Stomach smooth muscle (tissue), 2 donors: Measurements from ENCODE around the gene C17orf113.
"Not testable (repeated sequence)": the region's sequence is repeated elsewhere in the genome, so short reads cannot be mapped to it uniquely, and the experiment has no call there.

ENCODE experiments used
- H3K27ac ChIP-seq: one replicate; pipeline ENCODE4 v1.7.0; 2013; ENCODE audit warnings: mild to moderate bottlenecking, low read length, inconsistent platforms
- H3K27me3 ChIP-seq, 2 donors: one replicate each; pipeline ENCODE4 v1.7.0; 2013; ENCODE audit warnings: low read length in 2 of 2; ENCODE audit not compliant: insufficient read depth in 2 of 2, control insufficient read depth in 1 of 2
- H3K36me3 ChIP-seq, 2 donors: one replicate each; pipeline ENCODE4 v1.7.0; 2013; ENCODE audit warnings: low read length in 2 of 2; ENCODE audit not compliant: control insufficient read depth in 2 of 2, insufficient read depth in 2 of 2
- H3K4me1 ChIP-seq: one replicate; pipeline ENCODE4 v1.7.0; 2013; ENCODE audit warnings: low read length; ENCODE audit not compliant: control insufficient read depth, insufficient read depth
- H3K4me3 ChIP-seq, 2 donors: one replicate each; pipeline ENCODE4 v1.7.0; 2013; ENCODE audit warnings: low read length in 2 of 2
- H3K9ac ChIP-seq, 2 donors: one replicate each; pipeline ENCODE4 v1.7.0; 2013; ENCODE audit warnings: low read length in 2 of 2, mild to moderate bottlenecking in 1 of 2
- H3K9me3 ChIP-seq, 2 donors: one replicate each; pipeline ENCODE4 v1.7.0; 2013; ENCODE audit warnings: low read length in 2 of 2; ENCODE audit not compliant: control insufficient read depth in 2 of 2
- donor health status: healthy.
- donor health status: Pancreatic carcinoma.

The C17orf113 gene

DNA sequence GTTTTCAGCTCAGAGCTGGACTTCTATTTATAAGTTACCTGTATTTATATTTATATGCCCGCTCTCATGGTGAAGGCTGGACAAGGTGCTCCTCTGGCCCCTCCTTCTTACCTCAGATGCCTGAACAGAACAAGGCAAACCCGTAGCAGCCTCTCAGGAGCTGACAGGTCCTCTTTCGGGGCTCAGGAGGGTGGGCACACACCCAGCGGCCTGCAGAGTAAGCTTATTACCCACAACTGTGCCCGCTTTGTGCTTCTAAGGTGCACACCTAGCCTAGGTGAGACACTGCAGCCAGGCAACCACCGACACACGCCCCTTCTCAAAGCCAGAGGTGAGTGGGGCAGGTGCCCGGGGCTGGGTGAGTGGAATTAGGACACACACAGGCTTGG lies 25.2 kb downstream of the C17orf113 start:
- Histone ChIP-seq H3K9ac (no peak overlapping the region), H3K4me3 (peak overlapping the region in 1 of 2 donors; percentile 29), H3K9me3 (no peaks in the 10 kb centered on the region), H3K36me3 (peaks cover 16 to 20% of the 10 kb centered on the region in 2 donors), H3K4me1 (peaks cover 23% of the 10 kb centered on the region), H3K27ac (peak overlapping the region; percentile 31), H3K27me3 (peaks cover 13 to 15% of the 10 kb centered on the region in 2 donors)

DNA sequence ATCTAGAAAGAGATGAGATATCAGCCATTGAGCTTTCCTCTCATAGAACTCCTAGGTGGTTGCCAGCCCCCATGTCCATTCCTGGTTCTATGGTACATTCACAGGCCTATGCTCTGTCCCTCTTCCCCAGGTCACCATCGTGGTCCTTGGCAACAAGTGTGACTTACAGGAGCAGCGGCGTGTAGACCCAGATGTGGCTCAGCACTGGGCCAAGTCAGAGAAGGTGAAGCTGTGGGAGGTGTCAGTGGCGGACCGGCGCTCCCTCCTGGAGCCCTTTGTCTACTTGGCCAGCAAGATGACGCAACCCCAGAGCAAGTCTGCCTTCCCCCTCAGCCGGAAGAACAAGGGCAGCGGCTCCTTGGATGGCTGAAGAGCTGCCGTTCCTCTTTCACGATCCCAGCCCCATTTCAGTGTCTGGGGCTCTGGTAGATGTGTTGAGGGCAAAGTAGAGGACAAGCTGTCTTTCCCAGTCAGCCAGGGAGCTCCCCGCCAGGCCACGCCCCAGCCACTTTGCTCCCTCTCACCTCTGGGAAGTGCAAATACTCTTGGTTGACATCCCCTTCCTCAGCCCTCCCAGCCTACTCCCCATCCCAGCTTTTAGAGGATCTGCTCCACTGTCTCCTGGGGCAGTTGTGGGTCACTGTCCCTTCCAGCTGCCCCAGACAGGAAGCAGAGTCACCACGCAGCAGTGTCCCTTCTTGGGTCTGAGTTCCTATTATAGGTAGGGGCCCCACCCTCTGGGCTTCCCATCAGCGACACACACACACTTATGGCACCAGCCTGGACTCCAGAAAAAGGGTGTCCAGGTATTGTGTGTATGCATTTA lies 26.7 kb downstream of the C17orf113 start:
- Histone ChIP-seq H3K36me3 (peaks cover 16 to 20% of the 10 kb centered on the region in 2 donors), H3K4me3 (no peak overlapping the region), H3K4me1 (peaks cover 22% of the 10 kb centered on the region), H3K9me3 (no peaks in the 10 kb centered on the region), H3K27ac (no peak overlapping the region), H3K9ac (no peak overlapping the region), H3K27me3 (peaks cover 11 to 14% of the 10 kb centered on the region in 2 donors)

DNA sequence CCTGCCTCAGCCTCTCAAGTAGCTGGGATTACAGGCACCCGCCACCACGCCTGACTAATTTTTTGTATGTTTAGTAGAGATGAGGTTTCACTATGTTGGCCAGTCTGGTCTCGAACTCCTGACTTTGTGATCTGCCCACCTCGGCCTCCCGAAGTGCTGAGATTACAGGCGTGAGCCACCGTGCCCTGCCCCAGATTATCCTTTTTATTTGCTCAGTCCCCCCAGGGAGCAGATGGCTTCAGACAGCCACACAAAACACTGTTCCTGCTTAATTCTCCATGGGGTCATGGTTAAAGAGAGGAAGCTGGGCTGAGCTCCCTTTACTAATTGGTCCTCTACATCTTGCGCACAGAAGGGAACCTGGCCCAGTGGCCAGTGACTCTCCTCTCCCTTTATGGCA lies 29.6 kb downstream of the C17orf113 start:
- Histone ChIP-seq H3K4me3 (peak overlapping the region; percentile 73 to 88), H3K9ac (peak overlapping the region in 1 of 2 donors; percentile 83), H3K4me1 (peaks cover 38% of the 10 kb centered on the region), H3K36me3 (peaks cover 16 to 20% of the 10 kb centered on the region in 2 donors)
- H3K9me3 ChIP-seq, H3K27me3 ChIP-seq, H3K27ac ChIP-seq: not testable (repeated sequence)

DNA sequence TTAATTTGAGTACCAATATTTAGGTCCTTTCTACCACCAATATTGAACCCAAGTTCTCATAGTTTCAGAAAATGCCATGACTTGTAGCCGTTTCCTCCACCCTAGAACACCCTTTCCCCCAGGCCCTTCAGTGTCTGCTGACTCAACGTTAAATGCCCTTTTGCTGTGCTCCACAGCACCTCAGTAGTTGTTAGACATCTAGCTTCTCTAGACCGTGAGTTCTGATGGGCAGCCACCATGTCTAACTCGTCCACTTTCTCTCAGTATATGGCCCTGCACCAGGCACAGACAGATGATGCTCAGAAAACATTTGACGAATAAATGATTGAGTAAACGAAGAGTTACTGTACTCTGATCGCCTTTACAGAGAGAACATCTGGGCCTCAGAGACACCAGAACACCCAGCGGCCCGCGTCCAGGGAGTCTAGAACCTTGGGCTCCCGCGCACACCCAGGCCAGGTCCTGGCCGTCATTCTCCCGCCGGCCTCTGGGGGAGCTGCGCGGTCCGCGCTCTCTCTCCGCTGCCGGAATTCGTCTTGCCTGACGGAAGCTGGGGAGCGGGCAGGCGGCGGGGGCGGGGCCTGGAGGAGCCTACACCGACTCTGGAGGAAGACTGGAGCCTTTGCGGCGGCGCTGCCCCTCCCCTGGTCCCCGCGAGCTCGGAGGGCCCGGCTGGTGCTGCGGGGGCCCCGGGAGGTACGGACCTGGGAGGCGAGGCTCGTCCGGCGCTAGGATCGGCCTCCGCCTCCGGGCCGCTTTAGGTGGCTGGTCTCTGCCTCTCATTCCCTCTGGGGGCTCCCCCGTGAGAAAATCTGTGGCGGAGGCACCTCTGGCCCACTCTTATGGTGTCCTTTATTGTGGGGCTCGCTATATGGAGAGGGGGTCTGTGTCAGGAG lies 30.6 kb downstream of the C17orf113 start, which contains the start of gene NKIRAS2:
Gene NKIRAS2 (plus strand): TSS at position 582 of the 896 bp plus-strand sequence. CDS start 1,488 bp downstream, outside the sequence.
- peak within 1 kb of the TSS; percentile 76 for H3K27ac ChIP-seq
- peak within 1 kb of the TSS; percentile 83 to 97 for H3K9ac ChIP-seq
- no peaks in the 10 kb centered on the region for H3K9me3 ChIP-seq
- no peaks in the 10 kb centered on the region for H3K27me3 ChIP-seq
- H3K36me3 ChIP-seq, result peaks cover 16 to 20% of the 10 kb centered on the region in 2 donors
- peaks cover 38% of the 10 kb centered on the region for H3K4me1 ChIP-seq
- H3K4me3 ChIP-seq, result peak within 1 kb of the TSS; percentile 73 to 88

DNA sequence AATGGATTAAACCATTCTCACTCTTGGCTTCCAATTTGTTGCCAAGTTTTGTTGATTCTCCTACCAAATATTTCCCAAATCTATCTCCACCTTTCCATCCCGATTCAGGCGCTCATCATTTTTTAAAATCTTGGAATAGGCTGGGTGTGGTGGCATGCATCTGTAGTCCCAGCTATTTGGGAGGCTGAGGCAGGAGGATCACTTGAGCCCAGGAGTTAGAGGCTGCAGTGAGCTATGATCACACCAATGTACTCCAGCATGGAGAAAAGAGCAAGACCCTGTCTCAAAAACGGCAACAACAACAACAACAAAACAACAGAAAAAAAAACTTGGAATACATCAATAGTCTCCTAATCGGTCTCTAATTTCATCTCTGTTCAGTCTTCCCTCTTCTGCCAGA lies 31.4 kb downstream of the C17orf113 start:
- Histone ChIP-seq H3K4me3 (no peak overlapping the region), H3K9me3 (no peaks in the 10 kb centered on the region), H3K9ac (no peak overlapping the region), H3K36me3 (peaks cover 16 to 17% of the 10 kb centered on the region in 2 donors), H3K27ac (no peak overlapping the region), H3K27me3 (no peaks in the 10 kb centered on the region), H3K4me1 (peaks cover 39% of the 10 kb centered on the region)

DNA sequence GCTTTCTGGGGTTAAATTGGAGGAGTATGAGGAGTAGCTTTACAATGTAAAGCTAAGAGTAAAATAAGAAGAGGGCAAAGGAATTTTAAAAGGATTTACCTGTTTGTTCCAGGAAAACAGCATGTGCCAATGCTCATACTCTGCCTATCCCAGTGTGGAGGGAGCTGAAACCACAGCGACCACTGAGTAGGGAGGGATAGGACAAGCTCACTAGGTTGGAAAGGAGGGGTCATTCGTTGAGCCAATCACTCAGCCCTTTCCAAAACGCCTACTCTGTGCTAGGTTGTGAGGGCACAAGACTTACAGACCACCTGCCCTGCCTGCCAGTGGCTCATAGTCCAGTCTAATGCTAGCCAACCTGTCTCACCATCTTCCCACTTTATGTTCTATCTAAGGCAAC lies 32.1 kb downstream of the C17orf113 start:
- peaks cover 11% of the 10 kb centered on the region in 2 donors for H3K36me3 ChIP-seq
- peak overlapping the region in 1 of 2 donors; percentile 99 for H3K4me3 ChIP-seq
- H3K27ac ChIP-seq, result peak overlapping the region; percentile 88
- no peaks in the 10 kb centered on the region for H3K27me3 ChIP-seq
- peaks cover 41% of the 10 kb centered on the region for H3K4me1 ChIP-seq
- H3K9ac ChIP-seq, result no peak overlapping the region
- no peaks in the 10 kb centered on the region for H3K9me3 ChIP-seq

DNA sequence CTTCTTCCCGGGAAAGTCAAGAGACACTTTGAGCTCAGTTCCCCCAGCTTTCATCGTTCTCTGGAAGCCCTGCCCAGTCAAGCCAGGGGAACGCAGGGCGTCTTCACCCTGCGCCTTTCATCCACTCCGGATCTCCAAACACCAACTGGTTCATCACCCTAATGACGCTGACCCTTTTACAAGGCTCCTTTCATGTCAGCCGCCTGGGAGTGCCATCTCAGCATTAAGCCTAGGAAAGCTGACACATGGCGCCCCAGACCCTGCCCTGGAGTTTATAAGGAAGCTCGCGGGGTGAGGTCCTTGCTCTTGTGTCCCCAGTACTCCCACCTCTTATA lies 32.6 kb downstream of the C17orf113 start:
- H3K4me1 ChIP-seq, result peaks cover 46% of the 10 kb centered on the region
- H3K27me3 ChIP-seq, result no peaks in the 10 kb centered on the region

DNA sequence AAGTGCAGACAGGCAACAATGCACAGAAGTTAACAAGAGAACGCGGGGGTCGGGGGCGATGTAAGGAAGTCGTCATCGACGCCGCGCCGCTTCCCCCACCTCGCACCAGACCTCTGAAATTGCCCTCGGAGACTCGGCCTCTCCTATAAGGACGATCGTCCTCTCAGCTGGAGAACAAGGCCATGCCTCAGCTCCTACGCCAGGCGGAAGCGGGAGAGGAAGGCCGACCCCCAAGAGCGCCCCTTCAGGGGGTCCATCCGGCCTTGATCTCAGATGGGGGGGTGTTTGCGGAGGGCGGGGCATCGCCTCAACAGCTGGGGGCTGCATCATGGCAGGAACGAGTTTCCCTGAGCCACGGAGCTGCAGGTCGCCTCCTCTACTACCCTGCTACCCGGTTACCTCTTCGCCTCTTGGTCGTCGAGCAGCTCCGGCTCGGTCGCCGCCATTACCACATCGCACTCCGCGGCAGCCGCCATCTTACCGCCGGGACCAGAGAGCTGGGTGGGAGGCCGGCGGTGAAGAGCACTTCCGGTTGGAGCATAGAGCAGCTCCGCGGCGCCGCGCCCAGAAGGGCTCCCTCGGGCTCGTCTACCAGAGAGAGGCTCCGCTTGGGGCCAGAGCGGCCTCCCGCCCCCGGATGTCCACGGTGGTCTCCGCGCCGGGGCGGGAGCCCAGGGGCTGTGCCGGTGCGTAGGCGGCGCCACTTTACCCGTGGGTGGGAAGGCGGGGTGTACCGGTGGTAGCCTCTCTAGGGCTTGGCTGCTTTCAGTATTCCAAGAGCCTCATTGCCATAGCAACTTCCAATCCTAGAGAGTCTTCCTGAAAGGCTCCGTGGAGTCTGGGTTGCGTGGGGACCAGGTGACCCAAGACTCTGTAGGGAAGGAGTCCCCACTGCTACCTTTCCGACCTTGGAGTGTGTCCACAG lies 33.2 kb downstream of the C17orf113 start, which contains the start of gene DNAJC7:
Gene DNAJC7 (minus strand): TSS at position 499 of the 925 bp plus-strand sequence. CDS start 23 bp downstream, at position 476.
- H3K4me3 ChIP-seq, result peak within 1 kb of the TSS; percentile 79 to 99
- peaks cover 46% of the 10 kb centered on the region for H3K4me1 ChIP-seq
- H3K9me3 ChIP-seq, result no peaks in the 10 kb centered on the region
- peak within 1 kb of the TSS; percentile 88 for H3K27ac ChIP-seq
- H3K27me3 ChIP-seq, result no peaks in the 10 kb centered on the region
- peaks cover under 1% of the 10 kb centered on the region in 2 donors for H3K36me3 ChIP-seq
- H3K9ac ChIP-seq, result peak within 1 kb of the TSS; percentile 92 to 98

More for the DNA sequence above, 32.6 kb downstream of the C17orf113 start:
- Histone ChIP-seq H3K36me3 (peaks cover 6 to 7% of the 10 kb centered on the region in 2 donors), H3K4me3 (peak overlapping the region; percentile 79 to 99), H3K27ac (peak overlapping the region; percentile 88), H3K9me3 (no peaks in the 10 kb centered on the region), H3K9ac (peak overlapping the region; percentile 92 to 98)

DNA sequence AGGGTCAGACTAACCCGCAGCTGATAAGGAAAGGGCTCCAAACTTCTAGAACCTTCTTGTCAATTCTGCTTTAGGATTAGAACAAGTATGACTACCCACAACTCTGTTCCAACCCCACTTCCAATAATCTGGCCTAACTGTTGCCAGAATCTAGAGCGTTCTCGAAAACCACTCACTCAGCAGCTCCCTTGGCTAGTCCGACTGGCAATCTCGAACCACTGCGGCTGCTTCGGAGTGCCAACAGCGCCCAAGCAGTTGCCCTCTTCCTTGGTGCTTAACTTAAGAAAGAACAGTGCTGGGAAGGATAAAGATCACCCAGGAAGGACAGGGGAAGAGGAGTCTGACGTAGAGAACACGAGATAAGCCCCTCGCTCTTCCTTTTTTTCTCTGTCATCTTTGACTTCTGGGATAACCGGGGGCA lies 34.0 kb downstream of the C17orf113 start:
- H3K9me3 ChIP-seq, result no peaks in the 10 kb centered on the region
- H3K27me3 ChIP-seq, result no peaks in the 10 kb centered on the region
- no peaks in the 10 kb centered on the region for H3K36me3 ChIP-seq
- H3K4me3 ChIP-seq, result peak overlapping the region; percentile 79 to 99
- H3K4me1 ChIP-seq, result peaks cover 44% of the 10 kb centered on the region
- peak overlapping the region; percentile 88 for H3K27ac ChIP-seq
- peak overlapping the region; percentile 92 to 98 for H3K9ac ChIP-seq

DNA sequence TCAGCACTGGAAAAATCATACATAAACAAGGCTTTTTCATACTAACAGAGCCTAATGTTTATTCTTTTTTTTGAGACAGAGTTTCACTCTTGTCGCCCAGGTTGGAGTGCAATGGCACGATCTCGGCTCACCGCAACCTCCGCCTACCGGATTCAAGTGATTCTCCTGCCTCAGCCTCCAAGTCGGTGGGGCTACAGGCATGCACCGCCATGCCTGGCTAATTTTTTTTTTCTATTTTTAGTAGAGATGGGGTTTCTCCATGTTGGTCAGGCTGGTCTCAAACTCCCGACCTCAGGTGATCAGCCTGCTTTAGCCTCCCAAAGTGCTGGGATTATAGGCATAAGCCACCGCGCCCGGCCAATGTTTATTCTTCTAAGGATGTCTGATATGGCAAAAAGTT lies 36.7 kb downstream of the C17orf113 start:
- not testable (repeated sequence) for H3K9ac ChIP-seq, H3K36me3 ChIP-seq, H3K9me3 ChIP-seq, H3K4me3 ChIP-seq, H3K27ac ChIP-seq, H3K27me3 ChIP-seq
- peaks cover 34% of the 10 kb centered on the region for H3K4me1 ChIP-seq
